Inflammatory macrophage treated with lipopolysaccharide for 1 hour (primary cell): ENCODE results near the gene RIMS3.

Experiments
- DNase-seq, 2 donors: peaks; one replicate each; pipeline ENCODE4 v3.0.0-alpha.2; 2020 to 2022

The RIMS3 gene

DNA sequence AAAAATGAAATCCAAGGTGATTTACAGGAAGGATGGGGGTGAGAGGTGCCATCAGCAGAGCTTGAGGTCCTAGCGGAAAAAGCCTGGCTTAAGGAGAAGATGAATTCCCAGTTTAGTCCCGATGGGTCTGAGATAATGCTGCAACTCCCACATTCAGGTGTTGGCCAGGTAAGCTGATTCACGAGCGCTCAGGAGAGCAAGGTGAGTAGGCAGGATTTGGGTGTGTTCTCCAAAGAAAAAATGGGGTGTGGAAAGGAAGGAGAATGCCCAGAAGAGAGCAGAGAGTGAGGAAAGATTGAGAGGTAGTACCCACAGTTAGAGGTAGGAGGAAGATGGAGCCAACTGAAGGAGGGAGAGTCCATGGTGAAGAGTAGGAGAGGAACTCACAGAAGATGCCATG is 12.5 kb downstream of the RIMS3 start:
- no peak for DNase-seq

GRCh38 chr1:40652468-40652867 is 13.0 kb downstream of the RIMS3 start:
- no peak for DNase-seq

DNA sequence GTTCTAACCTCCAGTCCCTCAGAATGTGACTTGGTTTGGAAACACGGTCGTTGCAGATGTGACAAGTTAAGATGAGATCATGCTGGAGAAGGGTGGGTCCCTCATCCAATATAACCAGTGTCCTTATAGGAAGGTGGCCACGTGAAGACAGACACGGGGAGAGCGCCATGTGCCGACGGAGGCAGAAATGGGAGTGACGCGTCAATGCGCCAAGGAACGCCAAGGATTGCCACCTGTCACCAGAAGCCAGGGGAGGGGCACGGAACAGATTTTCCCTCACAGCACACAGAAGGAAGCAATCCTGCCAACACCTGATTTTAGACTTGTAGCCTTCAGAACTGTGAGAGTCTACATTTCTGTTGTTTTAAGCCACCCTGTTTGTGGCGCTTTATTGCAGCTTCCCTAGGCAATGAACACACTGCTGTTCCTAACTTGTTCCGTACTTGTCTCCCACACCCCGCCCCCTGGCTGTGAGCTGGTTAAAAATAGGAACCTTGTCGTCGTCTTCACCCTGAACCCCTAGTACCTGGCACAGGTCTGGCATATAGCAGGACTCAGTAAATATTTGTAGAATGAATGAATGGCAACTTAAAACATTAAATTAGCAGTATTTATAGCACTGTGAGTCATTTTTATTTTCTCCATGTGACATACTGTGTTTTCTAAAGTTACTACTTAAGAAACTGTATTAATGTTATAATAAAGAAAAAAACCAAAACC is 14.2 kb downstream of the RIMS3 start:
- peak in 1 of 2 donors; percentile 7 for DNase-seq

GRCh38 chr1:40650075-40650474 is 15.4 kb downstream of the RIMS3 start:
- peak in 1 of 2 donors; percentile 5 for DNase-seq

GRCh38 chr1:40649592-40649930 is 15.9 kb downstream of the RIMS3 start:
- no peak for DNase-seq

GRCh38 chr1:40648928-40649591 is 16.4 kb downstream of the RIMS3 start:
- DNase-seq = no peak

DNA sequence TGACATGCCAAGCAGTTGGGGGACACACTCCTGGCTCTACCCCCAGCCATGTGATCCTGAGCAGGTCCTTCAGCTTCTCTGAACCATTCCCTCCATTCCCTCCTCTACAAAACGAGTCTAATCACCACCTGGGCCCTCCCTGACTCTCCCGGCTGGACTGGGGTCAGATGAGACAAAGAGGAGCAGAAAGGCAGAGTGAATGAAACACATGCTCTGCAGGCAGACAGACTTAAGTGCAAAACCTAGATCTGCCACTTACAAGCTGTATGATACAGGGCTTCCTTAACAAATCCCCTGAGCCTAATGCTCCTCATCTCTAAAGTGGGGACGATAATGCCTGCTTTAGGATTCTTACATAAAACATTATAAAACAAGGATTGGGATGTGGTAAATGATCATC is 17.3 kb downstream of the RIMS3 start:
- DNase-seq = no peak

DNA sequence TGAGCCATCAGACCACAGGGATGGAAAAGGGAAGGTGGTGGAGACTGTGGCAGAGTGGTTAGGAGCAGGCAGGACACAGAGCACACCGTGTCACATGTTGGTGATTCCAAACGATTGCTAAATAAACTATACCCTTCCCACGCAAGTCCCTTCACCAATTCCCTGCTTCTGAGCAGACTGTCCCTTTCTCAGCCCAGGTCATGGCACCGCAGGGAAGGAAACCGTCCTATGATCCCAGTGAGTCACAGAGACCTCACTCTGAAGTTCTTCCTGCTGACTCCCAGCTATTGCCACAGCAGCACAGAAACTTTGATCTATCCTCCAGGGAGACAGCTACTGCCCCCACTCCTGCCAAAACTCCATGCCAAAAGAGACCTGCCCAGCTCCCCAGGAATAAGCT is 19.2 kb downstream of the RIMS3 start:
- DNase-seq = peak; percentile 22 to 77

DNA sequence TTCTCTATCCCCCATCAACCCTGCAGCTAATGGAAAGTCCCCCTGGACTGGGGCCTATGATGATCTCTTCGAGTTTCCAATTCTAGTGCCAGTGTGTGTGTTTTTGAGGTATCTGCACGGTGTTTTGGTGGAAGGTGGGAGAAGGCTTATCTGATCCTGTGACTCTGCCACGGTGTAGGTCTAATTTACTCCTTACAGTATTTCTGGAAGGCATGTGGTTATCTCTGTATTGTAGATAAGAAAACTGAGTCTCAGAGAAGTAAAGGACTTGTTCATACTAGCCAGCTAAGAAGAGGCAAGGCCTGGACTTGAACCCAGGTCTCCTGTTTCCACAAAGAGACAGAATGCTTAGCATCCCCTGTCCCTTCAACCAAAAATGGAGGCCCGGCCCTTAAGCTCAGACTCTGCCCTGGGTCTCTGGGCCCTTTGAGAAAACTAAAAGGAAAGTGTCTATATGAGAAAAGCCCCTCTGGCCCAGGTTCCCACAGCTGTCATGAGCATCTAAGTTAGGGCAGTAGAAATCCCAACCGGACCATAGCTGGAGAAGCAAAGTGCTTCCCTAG is 20.3 kb downstream of the RIMS3 start:
- no peak for DNase-seq

DNA sequence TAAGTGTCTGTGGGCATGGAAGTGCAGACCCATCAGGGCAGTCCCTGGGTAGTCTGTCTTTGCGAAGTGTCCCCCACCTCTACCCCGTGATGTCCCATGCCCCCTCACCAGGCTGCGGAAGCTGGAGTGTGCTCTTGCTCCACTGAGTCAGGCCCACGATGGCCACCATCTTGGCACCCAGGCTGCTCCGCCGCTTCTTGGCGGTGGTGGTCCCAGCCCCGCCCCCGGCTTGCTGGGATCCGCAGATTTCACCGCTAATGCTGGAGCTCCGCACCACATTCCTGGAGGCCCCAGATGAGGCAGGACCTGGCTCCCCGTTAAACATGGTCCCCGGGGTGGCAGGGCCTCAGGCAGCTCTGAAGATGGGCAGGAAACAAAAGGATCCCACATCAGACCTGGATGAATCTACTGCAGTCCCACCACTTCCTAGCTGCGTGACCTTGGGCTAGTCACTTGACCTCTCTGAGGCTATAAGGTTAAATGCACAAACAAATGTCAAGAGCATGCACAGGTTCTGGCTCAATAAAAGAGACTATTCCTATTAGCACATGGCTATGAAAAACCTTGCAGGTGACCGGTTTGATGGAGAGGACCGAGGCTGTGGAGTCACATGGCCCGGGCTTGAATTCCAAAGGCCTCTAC is 23.8 kb downstream of the RIMS3 start:
- DNase-seq = no peak

DNA sequence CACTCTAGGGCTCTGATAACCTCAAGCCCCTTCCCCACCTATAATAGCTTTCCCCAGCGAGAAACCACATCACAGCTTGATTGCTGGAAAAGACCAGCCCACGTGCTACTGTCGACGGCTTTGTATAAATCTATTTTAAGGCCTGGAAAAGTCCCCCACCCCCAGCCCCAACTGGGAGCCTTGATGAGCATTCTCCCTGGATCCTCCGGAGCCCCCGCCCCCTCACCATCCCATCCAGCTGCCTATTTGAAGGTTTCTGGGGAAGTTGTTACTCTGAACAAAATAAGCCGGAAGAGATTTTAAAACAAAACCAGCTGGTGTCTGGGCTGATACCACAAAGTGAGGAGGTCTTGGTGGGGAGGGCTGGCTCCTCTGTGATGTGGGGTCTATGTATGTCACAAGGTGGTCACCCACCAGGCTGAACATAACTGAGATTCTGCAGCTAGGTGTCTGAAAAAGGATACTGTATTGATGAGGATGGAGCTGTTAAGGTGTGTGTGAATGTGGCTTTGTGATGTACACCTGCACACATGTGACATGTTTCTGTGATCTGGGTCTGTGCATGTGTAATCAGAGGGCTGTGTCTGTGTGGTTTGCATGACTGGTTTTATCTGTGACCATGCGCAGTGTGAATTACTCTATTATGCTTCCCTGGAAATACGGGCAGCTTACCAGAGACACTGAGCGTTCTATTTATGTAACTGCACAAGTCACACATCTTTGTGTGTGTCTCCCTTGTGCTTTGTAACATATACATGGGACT is 25.0 kb downstream of the RIMS3 start:
- DNase-seq = no peak

GRCh38 chr1:40638097-40639036 is 27.1 kb downstream of the RIMS3 start:
- no peak for DNase-seq

DNA sequence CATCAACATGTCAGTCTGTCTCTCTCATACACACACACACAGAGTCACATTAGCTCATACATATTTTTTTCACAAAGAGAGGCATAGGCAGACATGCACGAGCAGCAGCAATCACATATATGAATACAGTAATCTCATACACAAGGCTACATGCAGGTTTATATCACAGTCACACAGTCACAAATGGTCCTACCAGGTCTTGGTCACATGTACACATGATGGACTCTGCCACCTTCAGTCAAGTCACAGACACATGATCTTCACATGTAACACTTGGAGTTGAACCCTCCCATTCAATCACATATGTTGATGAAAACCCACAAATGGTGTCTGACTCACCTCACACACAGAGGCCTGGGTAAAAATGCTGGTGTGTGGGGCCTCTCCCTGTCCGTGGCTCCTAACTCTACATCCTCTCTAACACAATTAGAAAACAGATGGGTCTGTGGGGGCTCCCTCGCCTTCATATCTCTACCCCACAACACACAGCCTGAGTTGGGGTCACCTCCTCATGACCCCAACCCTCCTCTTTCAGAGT is 27.9 kb downstream of the RIMS3 start:
- DNase-seq = no peak

DNA sequence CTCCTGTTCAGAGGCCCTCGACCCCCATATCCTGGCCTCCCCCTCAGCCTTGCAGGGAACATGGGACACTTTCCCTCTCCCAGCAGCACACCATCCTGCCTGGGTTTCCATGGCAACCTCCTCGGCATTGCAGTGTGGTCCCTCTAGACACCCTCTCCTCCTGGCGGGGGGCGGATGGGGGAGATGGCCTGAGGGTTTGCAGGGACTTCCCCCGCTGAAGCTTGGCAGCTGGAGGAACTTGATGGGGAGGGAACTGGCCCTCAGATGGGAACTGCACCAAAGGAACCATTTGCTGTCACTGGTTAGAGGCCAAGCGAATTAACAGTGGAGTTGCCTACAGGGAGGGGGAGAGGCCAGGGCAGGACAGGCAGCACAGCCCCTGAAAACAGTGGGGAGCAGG is 28.7 kb downstream of the RIMS3 start:
- DNase-seq = no peak

DNA sequence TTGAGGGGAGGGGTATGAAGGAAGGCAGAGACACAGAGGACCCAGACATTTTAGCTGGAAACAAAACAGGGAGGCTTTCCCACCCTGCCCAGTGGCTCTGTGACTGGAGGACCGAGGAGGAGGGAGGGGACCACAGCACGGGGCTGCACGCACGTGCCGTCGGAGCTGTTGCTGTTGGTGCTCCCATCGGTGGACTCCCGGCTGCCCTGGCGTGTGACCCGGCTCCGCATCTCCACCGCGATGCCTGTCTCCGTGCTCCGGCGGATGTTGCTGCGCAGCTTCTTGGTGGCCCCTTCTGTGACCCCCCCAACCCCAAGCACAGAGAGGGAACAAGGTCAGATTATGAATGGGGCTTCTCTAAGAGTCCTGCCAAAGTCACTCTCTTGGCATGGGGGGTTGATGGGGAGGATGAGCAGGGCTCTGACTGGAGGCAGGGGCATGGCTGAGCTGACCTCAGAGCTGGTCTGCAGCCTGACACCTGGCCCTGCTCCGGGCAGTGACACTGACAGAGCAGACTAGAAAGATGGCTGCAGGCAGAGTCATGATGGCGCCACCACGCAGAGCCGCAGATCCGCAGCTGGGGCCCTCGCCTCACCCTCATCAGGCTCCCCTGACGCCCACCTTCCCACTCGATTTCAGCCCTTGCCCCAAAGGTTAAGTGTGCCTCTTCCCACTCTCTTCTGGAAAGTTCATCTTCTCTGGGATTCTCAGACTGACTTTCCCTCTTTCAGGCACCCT is 29.6 kb downstream of the RIMS3 start:
- no peak for DNase-seq

GRCh38 chr1:40634901-40635655 is 30.4 kb downstream of the RIMS3 start:
- DNase-seq = no peak

DNA sequence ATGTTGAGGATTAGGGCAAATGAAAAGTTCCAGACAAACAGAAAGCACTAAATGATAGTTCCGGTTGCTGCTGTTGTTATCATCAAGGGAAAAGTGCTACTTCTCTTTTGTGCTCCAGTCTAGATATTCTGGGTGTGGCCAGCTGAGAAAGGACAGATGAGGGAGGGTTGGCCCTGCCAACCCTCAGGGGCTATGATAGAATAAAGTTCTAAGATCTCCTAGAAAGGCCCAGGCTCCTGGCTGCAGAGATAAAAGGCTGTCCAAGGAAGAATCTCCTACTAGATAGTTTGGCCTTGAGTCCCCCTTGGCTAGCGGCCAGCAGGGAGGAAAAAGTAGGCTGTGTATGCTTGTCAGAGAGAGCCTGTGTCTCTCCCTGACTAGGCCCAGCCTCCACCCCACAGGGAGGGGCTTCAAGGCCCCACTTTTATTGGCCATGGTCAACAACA is 31.5 kb downstream of the RIMS3 start:
- DNase-seq = peak in 1 of 2 donors; percentile 18

DNA sequence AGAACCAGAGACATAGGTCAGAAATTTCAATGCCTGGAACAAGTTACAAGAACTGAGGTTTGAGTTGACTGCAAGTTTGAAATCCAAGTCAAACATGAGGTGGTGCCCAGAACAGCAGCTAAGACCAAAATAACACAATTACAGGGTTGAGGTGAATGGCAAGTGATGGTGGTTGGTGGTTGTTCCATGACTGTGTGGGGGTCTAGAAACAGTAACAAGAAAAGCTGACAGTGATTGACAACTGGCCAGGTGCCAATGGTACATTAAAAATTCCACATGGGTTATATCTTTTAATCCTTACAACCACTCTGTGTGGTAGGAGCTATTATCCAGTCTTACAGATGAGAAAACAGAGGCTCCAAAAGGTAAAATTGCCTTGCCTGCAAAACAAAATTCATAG is 32.0 kb downstream of the RIMS3 start:
- DNase-seq = no peak

DNA sequence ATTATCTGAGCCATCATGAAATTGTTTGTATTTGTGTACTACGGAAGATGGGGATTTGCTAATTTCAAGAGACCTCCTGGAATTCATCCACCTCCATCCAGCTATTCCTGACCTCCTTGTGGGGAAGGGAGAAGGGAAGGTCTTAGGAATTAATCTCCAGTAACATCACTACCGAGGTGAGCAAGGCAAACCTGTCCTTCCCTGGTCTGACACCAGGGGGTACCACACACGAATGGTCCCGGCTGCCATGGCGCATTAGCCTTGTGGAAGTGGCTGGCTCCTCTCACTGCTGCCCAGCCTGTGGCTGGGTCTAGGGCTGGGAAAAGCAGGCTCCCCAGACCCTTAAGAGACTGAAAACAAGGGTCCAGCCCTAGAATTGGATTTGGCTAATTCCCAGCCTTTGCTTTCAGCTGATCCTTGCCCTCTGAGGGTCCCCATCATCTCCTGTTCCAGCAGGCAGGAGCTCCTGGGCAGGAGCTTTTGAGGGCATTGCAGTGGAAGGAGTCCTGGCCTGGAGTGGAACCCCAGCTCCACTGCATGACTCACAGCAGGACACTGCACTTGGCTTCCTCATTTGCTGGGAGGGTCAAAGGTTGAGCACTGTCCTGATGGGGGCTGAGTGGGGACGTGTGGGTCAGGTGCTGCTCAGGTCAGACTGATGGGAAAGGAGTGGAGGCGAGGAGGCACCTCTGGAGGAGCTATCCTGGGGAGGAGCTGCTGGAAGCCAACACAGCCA is 34.8 kb downstream of the RIMS3 start:
- no peak for DNase-seq
